Measurements from ENCODE around the gene ZNF423.

Gene ZNF423

GRCh38 chr16:49556249-49556605, 299.7 kb downstream of the ZNF423 start:
- Histone ChIP-seq H3K27ac (ENCODE audit: low read depth, low read length) (no peak overlapping the region), H3K4me1 (ENCODE audit: control insufficient read depth, insufficient read depth, low read length) (no peaks in the 10 kb centered on the region), H3K36me3 (ENCODE audit: control insufficient read depth, insufficient read depth, low read length) (no peaks in the 10 kb centered on the region), H3K4me3 (ENCODE audit: low read length) (no peak overlapping the region), H3K9ac (ENCODE audit: low read length) (no peak overlapping the region), H3K27me3 (ENCODE audit: control insufficient read depth, insufficient read depth, low read length) (no peaks in the 10 kb centered on the region)

GRCh38 chr16:49554681-49555080, 301.2 kb downstream of the ZNF423 start:
- Histone ChIP-seq H3K27ac (ENCODE audit: low read depth, low read length) (no peak overlapping the region), H3K4me3 (ENCODE audit: low read length) (no peak overlapping the region), H3K27me3 (ENCODE audit: control insufficient read depth, insufficient read depth, low read length) (no peaks in the 10 kb centered on the region), H3K36me3 (ENCODE audit: control insufficient read depth, insufficient read depth, low read length) (no peaks in the 10 kb centered on the region), H3K9ac (ENCODE audit: low read length) (no peak overlapping the region), H3K4me1 (ENCODE audit: control insufficient read depth, insufficient read depth, low read length) (no peaks in the 10 kb centered on the region)

- Histone ChIP-seq H3K9ac (ENCODE audit: low read length) (no peak overlapping the region), H3K27me3 (ENCODE audit: control insufficient read depth, insufficient read depth, low read length) (no peaks in the 10 kb centered on the region), H3K4me3 (ENCODE audit: low read length) (no peak overlapping the region), H3K4me1 (ENCODE audit: control insufficient read depth, insufficient read depth, low read length) (no peaks in the 10 kb centered on the region), H3K27ac (ENCODE audit: low read depth, low read length) (no peak overlapping the region), H3K36me3 (ENCODE audit: control insufficient read depth, insufficient read depth, low read length) (no peaks in the 10 kb centered on the region)
Observed at GRCh38 chr16:49552313-49552928, 303.5 kb downstream of the ZNF423 start.

- H3K9ac ChIP-seq (ENCODE audit: low read length) = no peak overlapping the region
- no peaks in the 10 kb centered on the region for H3K27me3 ChIP-seq (ENCODE audit: control insufficient read depth, insufficient read depth, low read length)
- H3K36me3 ChIP-seq (ENCODE audit: control insufficient read depth, insufficient read depth, low read length) = no peaks in the 10 kb centered on the region
- no peak overlapping the region for H3K27ac ChIP-seq (ENCODE audit: low read depth, low read length)
- H3K4me3 ChIP-seq (ENCODE audit: low read length) = no peak overlapping the region
- no peaks in the 10 kb centered on the region for H3K4me1 ChIP-seq (ENCODE audit: control insufficient read depth, insufficient read depth, low read length)
Observed at GRCh38 chr16:49550666-49551065, 305.2 kb downstream of the ZNF423 start.

GRCh38 chr16:49550140-49550539, 305.8 kb downstream of the ZNF423 start:
- H3K9ac ChIP-seq (ENCODE audit: low read length) = no peak overlapping the region
- no peaks in the 10 kb centered on the region for H3K36me3 ChIP-seq (ENCODE audit: control insufficient read depth, insufficient read depth, low read length)
- H3K4me3 ChIP-seq (ENCODE audit: low read length) = no peak overlapping the region
- H3K27ac ChIP-seq (ENCODE audit: low read depth, low read length) = no peak overlapping the region
- no peaks in the 10 kb centered on the region for H3K27me3 ChIP-seq (ENCODE audit: control insufficient read depth, insufficient read depth, low read length)
- no peaks in the 10 kb centered on the region for H3K4me1 ChIP-seq (ENCODE audit: control insufficient read depth, insufficient read depth, low read length)

DNA sequence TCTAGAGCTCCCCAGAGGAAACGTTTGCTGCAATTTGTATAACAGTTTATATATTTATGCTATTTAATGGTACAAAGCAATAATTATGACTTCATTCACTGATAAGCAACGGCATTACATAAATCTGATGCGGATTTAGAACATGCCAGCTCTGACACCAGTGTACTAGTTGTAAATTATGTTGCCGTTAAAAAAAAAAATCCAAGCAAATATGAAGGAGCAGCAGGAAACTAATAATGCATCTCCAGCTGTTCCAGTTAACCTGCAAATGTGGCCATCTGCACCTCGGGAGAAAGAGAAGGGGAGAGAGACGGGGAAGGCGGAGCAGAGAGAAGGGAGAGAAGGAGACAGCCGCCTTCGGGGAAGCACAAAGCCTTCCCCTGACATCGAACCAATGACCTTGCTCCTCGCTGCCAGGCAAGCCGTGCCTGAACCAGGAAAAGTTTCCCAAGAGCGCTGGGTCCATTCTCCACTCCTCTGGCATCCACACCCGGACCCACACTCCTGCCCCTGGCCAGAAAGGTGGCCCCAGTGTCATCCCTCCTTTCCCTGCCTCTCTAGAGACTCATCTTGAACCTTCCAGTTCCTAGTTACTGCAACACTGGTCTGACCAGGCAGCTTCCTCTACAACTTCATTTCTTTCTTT, 307.5 kb downstream of the ZNF423 start:
- Histone ChIP-seq H3K27me3 (ENCODE audit: control insufficient read depth, insufficient read depth, low read length) (no peaks in the 10 kb centered on the region), H3K4me1 (ENCODE audit: control insufficient read depth, insufficient read depth, low read length) (no peaks in the 10 kb centered on the region), H3K36me3 (ENCODE audit: control insufficient read depth, insufficient read depth, low read length) (no peaks in the 10 kb centered on the region), H3K9ac (ENCODE audit: low read length) (no peak overlapping the region), H3K27ac (ENCODE audit: low read depth, low read length) (no peak overlapping the region), H3K4me3 (ENCODE audit: low read length) (no peak overlapping the region)

- Histone ChIP-seq H3K27me3 (ENCODE audit: control insufficient read depth, insufficient read depth, low read length) (no peaks in the 10 kb centered on the region), H3K4me3 (ENCODE audit: low read length) (no peak overlapping the region), H3K4me1 (ENCODE audit: control insufficient read depth, insufficient read depth, low read length) (no peaks in the 10 kb centered on the region), H3K36me3 (ENCODE audit: control insufficient read depth, insufficient read depth, low read length) (no peaks in the 10 kb centered on the region), H3K9ac (ENCODE audit: low read length) (no peak overlapping the region), H3K27ac (ENCODE audit: low read depth, low read length) (no peak overlapping the region)
Observed at GRCh38 chr16:49547448-49547847, 308.5 kb downstream of the ZNF423 start.

DNA sequence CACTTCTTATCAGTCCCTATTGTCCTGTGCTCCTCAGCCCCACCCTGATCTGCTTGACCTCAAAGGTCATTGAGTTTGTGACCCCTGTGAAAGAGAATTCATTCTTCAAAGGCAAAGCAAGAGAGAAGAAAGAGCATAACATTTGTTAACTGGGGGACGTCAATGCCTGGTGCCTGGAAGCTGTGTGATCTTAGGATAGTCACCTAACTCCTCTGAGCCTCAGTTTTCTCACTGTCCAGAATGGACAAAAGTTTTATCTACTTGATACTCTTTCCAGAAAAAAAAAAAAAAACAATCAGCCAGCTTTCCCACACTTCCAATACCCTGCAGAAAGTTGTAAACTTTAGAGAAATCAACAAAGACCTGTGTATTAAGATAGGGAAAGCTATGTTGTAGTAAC, 309.2 kb downstream of the ZNF423 start:
- H3K27me3 ChIP-seq (ENCODE audit: control insufficient read depth, insufficient read depth, low read length) = no peaks in the 10 kb centered on the region
- no peak overlapping the region for H3K27ac ChIP-seq (ENCODE audit: low read depth, low read length)
- no peaks in the 10 kb centered on the region for H3K4me1 ChIP-seq (ENCODE audit: control insufficient read depth, insufficient read depth, low read length)
- no peak overlapping the region for H3K4me3 ChIP-seq (ENCODE audit: low read length)
- H3K36me3 ChIP-seq (ENCODE audit: control insufficient read depth, insufficient read depth, low read length) = no peaks in the 10 kb centered on the region
- H3K9ac ChIP-seq (ENCODE audit: low read length) = no peak overlapping the region

GRCh38 chr16:49545741-49546448, 310.0 kb downstream of the ZNF423 start:
- no peak overlapping the region for H3K9ac ChIP-seq (ENCODE audit: low read length)
- H3K27me3 ChIP-seq (ENCODE audit: control insufficient read depth, insufficient read depth, low read length) = no peaks in the 10 kb centered on the region
- no peaks in the 10 kb centered on the region for H3K36me3 ChIP-seq (ENCODE audit: control insufficient read depth, insufficient read depth, low read length)
- no peak overlapping the region for H3K4me3 ChIP-seq (ENCODE audit: low read length)
- H3K4me1 ChIP-seq (ENCODE audit: control insufficient read depth, insufficient read depth, low read length) = no peaks in the 10 kb centered on the region
- no peak overlapping the region for H3K27ac ChIP-seq (ENCODE audit: low read depth, low read length)

- Histone ChIP-seq H3K9ac (ENCODE audit: low read length) (no peak overlapping the region), H3K27ac (ENCODE audit: low read depth, low read length) (no peak overlapping the region)
Observed at GRCh38 chr16:49545243-49545642, 310.7 kb downstream of the ZNF423 start.

DNA sequence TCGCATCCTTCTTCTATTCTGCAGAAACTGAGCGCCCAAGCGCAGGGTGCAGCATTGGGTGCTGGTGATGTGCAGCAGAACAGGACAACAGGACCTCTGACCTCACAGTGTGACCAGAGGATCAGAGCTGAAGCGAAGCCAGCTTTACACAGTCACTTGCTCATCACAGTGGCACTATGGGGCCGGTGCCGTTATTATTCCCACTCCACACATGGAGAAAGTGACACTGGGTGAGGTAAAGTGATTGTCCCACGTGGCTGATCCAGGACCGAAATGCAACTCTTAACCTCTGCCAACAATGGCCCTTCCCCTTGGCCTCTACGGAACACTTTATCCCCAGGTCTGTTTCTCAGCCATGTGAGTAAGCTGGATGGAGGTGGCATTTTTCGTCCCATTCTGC, 311.1 kb downstream of the ZNF423 start:
- Histone ChIP-seq H3K9ac (ENCODE audit: low read length) (no peak overlapping the region), H3K4me1 (ENCODE audit: control insufficient read depth, insufficient read depth, low read length) (no peaks in the 10 kb centered on the region), H3K36me3 (ENCODE audit: control insufficient read depth, insufficient read depth, low read length) (no peaks in the 10 kb centered on the region), H3K27ac (ENCODE audit: low read depth, low read length) (no peak overlapping the region), H3K27me3 (ENCODE audit: control insufficient read depth, insufficient read depth, low read length) (no peaks in the 10 kb centered on the region), H3K4me3 (ENCODE audit: low read length) (no peak overlapping the region)

More at GRCh38 chr16:49545243-49545642, 310.7 kb downstream of the ZNF423 start:
- H3K4me3 ChIP-seq (ENCODE audit: low read length) = no peak overlapping the region
- no peaks in the 10 kb centered on the region for H3K36me3 ChIP-seq (ENCODE audit: control insufficient read depth, insufficient read depth, low read length)
- no peaks in the 10 kb centered on the region for H3K4me1 ChIP-seq (ENCODE audit: control insufficient read depth, insufficient read depth, low read length)
- H3K27me3 ChIP-seq (ENCODE audit: control insufficient read depth, insufficient read depth, low read length) = no peaks in the 10 kb centered on the region

DNA sequence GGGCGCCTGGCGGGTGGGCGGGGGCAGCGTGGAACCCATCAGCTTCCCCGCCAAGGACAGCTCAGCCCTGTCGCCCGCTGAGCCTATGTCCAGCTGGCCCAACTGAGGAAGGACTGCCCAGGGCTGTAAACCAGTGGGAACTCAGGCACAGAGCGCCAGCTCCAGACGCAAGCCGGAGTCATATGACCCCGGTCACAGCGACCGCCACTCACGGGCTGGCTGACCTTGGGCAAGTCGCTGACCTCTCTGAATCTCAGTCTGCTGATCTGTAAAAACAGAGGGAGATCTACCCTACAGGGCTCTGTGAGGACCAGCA, 312.3 kb downstream of the ZNF423 start:
- Histone ChIP-seq H3K9ac (ENCODE audit: low read length) (no peak overlapping the region), H3K27ac (ENCODE audit: low read depth, low read length) (no peak overlapping the region), H3K36me3 (ENCODE audit: control insufficient read depth, insufficient read depth, low read length) (no peaks in the 10 kb centered on the region), H3K4me3 (ENCODE audit: low read length) (no peak overlapping the region), H3K4me1 (ENCODE audit: control insufficient read depth, insufficient read depth, low read length) (no peaks in the 10 kb centered on the region), H3K27me3 (ENCODE audit: control insufficient read depth, insufficient read depth, low read length) (no peaks in the 10 kb centered on the region)

Measured in rectal smooth muscle tissue (tissue), 1 donor.